K562 (cell line): Measurements from ENCODE around the gene TMCO4.

Experiments used
- ATF3 ChIP-seq, 2 experiments: fragments of 450-650 bp in 1 of 2; sonication (generic) in 1 of 2; formaldehyde crosslinking in 1 of 2; IDR thresholded peaks in 1 of 2; conservative IDR thresholded peaks in 1 of 2; 2 replicates each; pipeline versions ENCODE4 v1.6.1 to v1.8.1; 2016 to 2023; ENCODE audit warnings: mild to moderate bottlenecking in 2 of 2, moderate library complexity in 2 of 2, inconsistent platforms in 1 of 2, missing genetic modification reagents in 1 of 2
- GATAD2A ChIP-seq: fragments of 450-650 bp; IDR thresholded peaks from 2 replicates; pipeline ENCODE4 v1.6.1; 2017
- MXI1 ChIP-seq: IDR thresholded peaks from 2 replicates; pipeline ENCODE4 v1.6.1; 2011; ENCODE audit warnings: low read depth, mild to moderate bottlenecking, improper control_type of control experiment, low read length
- MYC ChIP-seq, 2 experiments: fragments of 250-450 bp in 1 of 2; sonication (Bioruptor Pico) in 1 of 2; IDR thresholded peaks; 2 replicates each; pipeline versions ENCODE4 v1.5.1 to v1.6.1; 2012 to 2021; ENCODE audit warnings: low read depth in 2 of 2, borderline replicate concordance in 1 of 2, improper control_type of control experiment in 1 of 2, low read length in 1 of 2, mild to moderate bottlenecking in 1 of 2, moderate library complexity in 1 of 2
- NBN ChIP-seq: fragments of 450-650 bp; IDR thresholded peaks from 2 replicates; pipeline ENCODE4 v1.6.1; 2016; ENCODE audit warnings: low read depth, mild to moderate bottlenecking
- ZNF518B ChIP-seq: fragments of 250-450 bp; sonication (Bioruptor Pico); IDR thresholded peaks from 2 replicates; pipeline ENCODE4 v1.5.0; 2021; ENCODE audit warnings: mild to moderate bottlenecking, moderate library complexity

GRCh38 chr1:19773485-19773884 is 26.2 kb downstream of the TMCO4 start:
- TF ChIP-seq NBN: no peak
- TF ChIP-seq MXI1: no peak
- no peak for TF ChIP-seq ATF3 (IDR thresholded peaks at IDR 0.05)
- TF ChIP-seq ATF3 (CRISPR knock-in tag; conservative IDR thresholded peaks at IDR 0.05): no peak
- no peak for TF ChIP-seq ZNF518B (CRISPR knock-in tag)
- no peak for TF ChIP-seq GATAD2A
- TF ChIP-seq MYC (IDR thresholded peaks at IDR 0.05; ENCODE audit: low read depth, low read length): no peak
- no peak for TF ChIP-seq MYC (CRISPR knock-in tag; IDR thresholded peaks at IDR 0.05; ENCODE audit: borderline replicate concordance, low read depth)
